ENCODE measurements around the gene CKAP2L. TPM values are rescaled to one million over a fixed set of nuclear protein-coding genes. Genes with fewer than 3 reads are reported as not detected.

Gene CKAP2L
- total RNA-seq, 1 experiment from 2014 or later, result 20.7 TPM

GRCh38 chr2:112762276-112762675 lies 2.1 kb downstream of the CKAP2L start:
- DNase-seq, result no peak
- no peak for TF ChIP-seq CTCF (conservative IDR thresholded peaks at IDR 0.05; ENCODE audit: low read depth, low read length)
- Histone ChIP-seq H2AFZ (ENCODE audit: low read length) (no peak overlapping the region), H3K36me3 (ENCODE audit: low read depth, low read length) (peaks cover 43% of the 10 kb centered on the region), H3K27ac (ENCODE audit: low read length) (no peak overlapping the region), H3K9ac (ENCODE audit: low read length) (no peak overlapping the region), H4K20me1 (ENCODE audit: low read length) (no peaks in the 10 kb centered on the region), H3K4me1 (ENCODE audit: insufficient read depth, low read length) (peaks cover 29% of the 10 kb centered on the region), H3K4me3 (ENCODE audit: low read length) (peak overlapping the region; percentile 92; the same call in 1 of the 2 replicates), H3K79me2 (ENCODE audit: low read length) (peaks cover 64% of the 10 kb centered on the region), H3K9me3 (ENCODE audit: low read length) (no peaks in the 10 kb centered on the region), H3K4me2 (ENCODE audit: low read length) (peak overlapping the region; percentile 92), H3K27me3 (ENCODE audit: low read length) (no peaks in the 10 kb centered on the region), H3F3A (ENCODE audit: low read length, unreplicated experiment) (no peaks in the 10 kb centered on the region), H3K9me2 (replicated peaks; ENCODE audit: low read length) (no peaks in the 10 kb centered on the region)
- no TSS peak for BruUV-seq (replicated peaks)
- ATAC-seq, result no peak
- POLR2A ChIA-PET (ENCODE audit: unreplicated experiment), result no interaction called here
- intact Hi-C loops (cut with micrococcal nuclease), result no loop called here
- CTCF ChIA-PET, result no interaction called here

- Histone ChIP-seq H3K4me3 (ENCODE audit: low read length) (no peak overlapping the region), H2AFZ (ENCODE audit: low read length) (no peak overlapping the region), H3K9me3 (ENCODE audit: low read length) (no peaks in the 10 kb centered on the region), H4K20me1 (ENCODE audit: low read length) (no peaks in the 10 kb centered on the region), H3K36me3 (ENCODE audit: low read depth, low read length) (peaks cover 64% of the 10 kb centered on the region), H3K4me1 (ENCODE audit: insufficient read depth, low read length) (peaks cover 25% of the 10 kb centered on the region), H3K9me2 (replicated peaks; ENCODE audit: low read length) (no peaks in the 10 kb centered on the region), H3K4me2 (ENCODE audit: low read length) (no peak overlapping the region), H3K27me3 (ENCODE audit: low read length) (no peaks in the 10 kb centered on the region), H3F3A (ENCODE audit: low read length, unreplicated experiment) (no peaks in the 10 kb centered on the region), H3K27ac (ENCODE audit: low read length) (no peak overlapping the region), H3K79me2 (ENCODE audit: low read length) (peaks cover 80% of the 10 kb centered on the region), H3K9ac (ENCODE audit: low read length) (no peak overlapping the region)
- POLR2A ChIA-PET (ENCODE audit: unreplicated experiment), result no interaction called here
- intact Hi-C loops (cut with micrococcal nuclease), result no loop called here
- TF ChIP-seq EZH2 (IDR thresholded peaks at IDR 0.05; ENCODE audit: low read length, unreplicated experiment), result no peak
- no peak for TF ChIP-seq CTCF (conservative IDR thresholded peaks at IDR 0.05; ENCODE audit: low read depth, low read length)
- TF ChIP-seq EZH2phosphoT487 (IDR thresholded peaks at IDR 0.05; ENCODE audit: borderline replicate concordance, low read length), result no peak
- CTCF ChIA-PET, result no interaction called here
- no peak for ATAC-seq
- DNase-seq, result no peak
- no TSS peak for BruUV-seq (replicated peaks)
Observed at GRCh38 chr2:112760149-112760548, 4.3 kb downstream of the CKAP2L start.

- no TSS peak for BruUV-seq (replicated peaks)
Observed at GRCh38 chr2:112758711-112759110, 5.7 kb downstream of the CKAP2L start.

More at GRCh38 chr2:112758711-112759110, 5.7 kb downstream of the CKAP2L start:
- Histone ChIP-seq H2AFZ (ENCODE audit: low read length) (no peak overlapping the region), H3K36me3 (ENCODE audit: low read depth, low read length) (peaks cover 78% of the 10 kb centered on the region), H3K9me3 (ENCODE audit: low read length) (no peaks in the 10 kb centered on the region), H3K4me1 (ENCODE audit: insufficient read depth, low read length) (peaks cover 23% of the 10 kb centered on the region), H3K9ac (ENCODE audit: low read length) (no peak overlapping the region), H4K20me1 (ENCODE audit: low read length) (no peaks in the 10 kb centered on the region), H3K79me2 (ENCODE audit: low read length) (peaks cover 88% of the 10 kb centered on the region), H3K9me2 (replicated peaks; ENCODE audit: low read length) (no peaks in the 10 kb centered on the region), H3F3A (ENCODE audit: low read length, unreplicated experiment) (no peaks in the 10 kb centered on the region), H3K27me3 (ENCODE audit: low read length) (no peaks in the 10 kb centered on the region), H3K4me2 (ENCODE audit: low read length) (no peak overlapping the region), H3K4me3 (ENCODE audit: low read length) (no peak overlapping the region), H3K27ac (ENCODE audit: low read length) (no peak overlapping the region)
- no peak for TF ChIP-seq CTCF (conservative IDR thresholded peaks at IDR 0.05; ENCODE audit: low read depth, low read length)
- no peak for TF ChIP-seq EZH2phosphoT487 (IDR thresholded peaks at IDR 0.05; ENCODE audit: borderline replicate concordance, low read length)
- no peak for TF ChIP-seq EZH2 (IDR thresholded peaks at IDR 0.05; ENCODE audit: low read length, unreplicated experiment)
- intact Hi-C loops (cut with micrococcal nuclease), result no loop called here
- ChIA-PET CTCF (no interaction called here), POLR2A (ENCODE audit: unreplicated experiment) (no interaction called here)
- DNase-seq (no peak), ATAC-seq (no peak)

Measured in PC-3 (cell line).